ENCODE measurements around the gene ATG4D. TPM values are rescaled to one million over a fixed set of nuclear protein-coding genes. Genes with fewer than 3 reads are reported as not detected.
A peak's percentile ranks its signal among the peaks of the same experiment; 100 is the strongest.

ATG4D gene
- total RNA-seq, 1 donor from 2014 or later: 30.3 TPM

DNA sequence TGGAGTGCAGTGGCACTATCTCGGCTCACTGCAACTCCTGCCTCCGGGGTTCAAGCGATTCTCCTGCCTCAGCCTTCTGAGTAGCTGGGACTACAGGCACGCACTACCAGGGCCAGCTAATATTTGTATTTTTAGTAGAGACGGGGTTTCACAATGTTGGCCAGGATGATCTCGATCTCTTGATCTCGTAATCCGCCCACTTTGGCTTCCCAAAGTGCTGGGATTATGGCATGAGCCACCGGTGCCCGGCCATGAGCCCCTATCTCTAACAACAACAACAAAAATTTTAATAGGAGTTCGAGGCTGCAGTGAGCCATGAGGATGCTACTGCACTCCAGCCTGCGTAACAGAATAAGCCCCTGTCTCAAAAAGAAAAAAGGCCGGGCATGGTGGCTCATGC lies 38.4 kb downstream of the ATG4D start:
- TF ChIP-seq, protein P1, sequence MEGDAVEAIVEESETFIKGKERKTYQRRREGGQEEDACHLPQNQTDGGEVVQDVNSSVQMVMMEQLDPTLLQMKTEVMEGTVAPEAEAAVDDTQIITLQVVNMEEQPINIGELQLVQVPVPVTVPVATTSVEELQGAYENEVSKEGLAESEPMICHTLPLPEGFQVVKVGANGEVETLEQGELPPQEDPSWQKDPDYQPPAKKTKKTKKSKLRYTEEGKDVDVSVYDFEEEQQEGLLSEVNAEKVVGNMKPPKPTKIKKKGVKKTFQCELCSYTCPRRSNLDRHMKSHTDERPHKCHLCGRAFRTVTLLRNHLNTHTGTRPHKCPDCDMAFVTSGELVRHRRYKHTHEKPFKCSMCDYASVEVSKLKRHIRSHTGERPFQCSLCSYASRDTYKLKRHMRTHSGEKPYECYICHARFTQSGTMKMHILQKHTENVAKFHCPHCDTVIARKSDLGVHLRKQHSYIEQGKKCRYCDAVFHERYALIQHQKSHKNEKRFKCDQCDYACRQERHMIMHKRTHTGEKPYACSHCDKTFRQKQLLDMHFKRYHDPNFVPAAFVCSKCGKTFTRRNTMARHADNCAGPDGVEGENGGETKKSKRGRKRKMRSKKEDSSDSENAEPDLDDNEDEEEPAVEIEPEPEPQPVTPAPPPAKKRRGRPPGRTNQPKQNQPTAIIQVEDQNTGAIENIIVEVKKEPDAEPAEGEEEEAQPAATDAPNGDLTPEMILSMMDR (IDR thresholded peaks at IDR 0.05; ENCODE audit: insufficient read depth, low read length, severe bottlenecking): no peak
- FAIRE-seq (no peak), DNase-seq (ENCODE audit: low read depth) (no peak)
- no peaks in the 10 kb centered on the region for H3K27me3 ChIP-seq (ENCODE audit: control insufficient read depth, insufficient read depth, low read length)
- H3K36me3 ChIP-seq (ENCODE audit: control insufficient read depth, insufficient read depth, low read length): peaks cover 32% of the 10 kb centered on the region
- no peak overlapping the region for H3K4me3 ChIP-seq (ENCODE audit: low read depth, low read length)

DNA sequence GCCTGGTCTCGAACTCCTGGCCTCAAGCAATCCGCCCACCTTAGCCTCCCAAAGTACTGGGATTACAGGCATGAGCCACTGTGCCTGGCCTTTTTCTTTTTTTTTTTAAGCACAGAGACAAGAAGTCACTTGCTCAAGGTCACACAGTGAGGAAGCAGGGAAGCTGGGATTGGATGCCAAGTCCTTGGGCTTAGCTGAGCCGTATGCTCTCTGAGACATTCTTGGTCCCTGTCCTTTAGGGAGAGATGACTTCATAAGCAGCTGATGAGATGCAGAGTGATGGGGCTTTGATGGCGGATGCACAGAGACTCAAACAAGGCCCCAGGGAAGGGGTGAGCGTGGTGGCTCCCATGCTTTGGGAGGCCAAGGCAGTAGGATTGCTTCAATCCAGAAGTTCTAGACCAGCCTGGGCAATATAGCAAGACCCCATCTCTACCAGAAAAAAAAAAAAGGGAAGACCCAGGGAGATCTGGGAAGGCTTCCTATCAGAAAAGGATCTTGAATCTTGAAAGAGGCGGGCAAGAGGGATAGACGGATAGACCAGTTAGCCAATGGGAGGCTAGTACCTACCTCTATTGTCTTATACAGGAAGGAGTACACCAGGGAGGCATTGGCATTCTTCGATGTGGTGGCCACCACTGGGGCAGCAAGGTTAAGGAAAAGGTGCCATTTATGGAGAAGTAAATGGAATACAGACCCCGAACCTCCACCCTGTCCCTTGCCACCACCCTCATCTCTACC lies 39.5 kb downstream of the ATG4D start:
- FAIRE-seq (no peak), DNase-seq (ENCODE audit: low read depth) (no peak)
- Histone ChIP-seq H3K27me3 (ENCODE audit: control insufficient read depth, insufficient read depth, low read length) (no peaks in the 10 kb centered on the region), H3K4me3 (ENCODE audit: low read depth, low read length) (no peak overlapping the region), H3K36me3 (ENCODE audit: control insufficient read depth, insufficient read depth, low read length) (peaks cover 30% of the 10 kb centered on the region)
- TF ChIP-seq, protein P1 (IDR thresholded peaks at IDR 0.05; ENCODE audit: insufficient read depth, low read length, severe bottlenecking): no peak

DNA sequence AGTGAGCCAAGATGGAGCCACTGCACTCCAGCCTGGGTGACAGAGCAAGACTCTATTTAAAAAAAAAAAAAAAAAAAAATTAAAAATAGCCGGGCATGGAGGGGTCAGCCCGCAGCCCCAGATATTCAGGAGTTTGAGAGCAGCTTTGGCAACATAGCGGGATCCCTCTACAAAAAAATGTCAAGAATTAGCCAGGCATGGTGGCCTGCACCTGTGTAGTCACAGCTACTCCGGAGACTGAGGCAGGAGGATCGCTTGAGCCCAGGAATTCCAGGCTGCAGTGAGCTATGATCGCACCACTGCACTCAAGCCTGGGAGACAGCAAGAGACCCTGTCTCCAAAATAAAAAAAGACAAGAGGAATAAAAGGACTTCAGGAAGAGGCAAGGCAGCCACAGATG lies 42.7 kb downstream of the ATG4D start:
- no peak for FAIRE-seq
- TF ChIP-seq, protein P1 (IDR thresholded peaks at IDR 0.05; ENCODE audit: insufficient read depth, low read length, severe bottlenecking): no peak

DNA sequence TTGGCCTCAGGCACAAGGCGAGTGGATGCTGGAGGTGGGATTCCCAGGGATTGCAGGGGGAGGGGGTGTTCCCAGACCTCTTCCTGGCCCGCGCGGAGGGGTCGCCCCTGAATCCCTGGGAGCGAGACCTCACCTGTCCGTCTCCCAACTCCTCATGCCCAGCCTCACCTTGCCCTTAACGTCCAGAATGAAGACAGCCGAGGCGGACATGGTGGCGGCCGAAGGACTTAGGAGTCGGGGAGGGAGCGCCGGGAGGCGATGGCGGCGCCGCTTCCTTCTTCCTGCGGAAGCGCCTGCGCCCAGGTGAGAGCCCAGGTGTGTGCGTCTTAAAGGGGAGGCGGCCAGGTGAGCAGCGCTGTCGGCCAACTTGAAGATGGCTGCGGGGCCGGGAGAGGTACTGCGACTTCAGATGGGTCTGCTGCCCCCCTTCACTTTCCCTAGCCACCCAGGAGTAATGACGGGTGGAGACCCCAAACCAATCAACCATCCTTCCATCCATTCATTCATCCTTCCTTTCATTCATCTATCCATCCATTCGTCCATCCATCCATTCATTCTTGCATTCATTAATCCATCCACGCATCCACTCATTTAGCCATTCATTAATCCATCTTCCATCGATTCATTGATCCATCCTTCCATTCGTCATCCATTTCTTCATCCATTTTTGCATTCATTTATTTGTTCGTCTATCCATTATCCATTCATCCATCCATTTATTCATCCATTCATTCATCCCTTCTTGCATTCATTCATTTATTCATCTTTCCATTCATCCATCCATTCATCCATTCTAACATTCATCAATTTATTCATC lies 43.5 kb downstream of the ATG4D start, which contains the start of gene AP1M2:
Gene AP1M2, minus strand, starts transcription at position 291 of the 817 bp plus-strand sequence. Its CDS starts 81 bp downstream, at position 210.
- FAIRE-seq (no peak), DNase-seq (ENCODE audit: low read depth) (peak; percentile 60)
- peaks cover 8% of the 10 kb centered on the region for H3K36me3 ChIP-seq (ENCODE audit: control insufficient read depth, insufficient read depth, low read length)
- H3K4me3 ChIP-seq (ENCODE audit: low read depth, low read length): peak within 1 kb of the TSS; percentile 96
- TF ChIP-seq, protein P1 (IDR thresholded peaks at IDR 0.05; ENCODE audit: insufficient read depth, low read length, severe bottlenecking): no peak
- no peaks in the 10 kb centered on the region for H3K27me3 ChIP-seq (ENCODE audit: control insufficient read depth, insufficient read depth, low read length)

More for the DNA sequence above, 42.7 kb downstream of the ATG4D start:
- Histone ChIP-seq H3K27me3 (ENCODE audit: control insufficient read depth, insufficient read depth, low read length) (no peaks in the 10 kb centered on the region), H3K4me3 (ENCODE audit: low read depth, low read length) (peak overlapping the region; percentile 96), H3K36me3 (ENCODE audit: control insufficient read depth, insufficient read depth, low read length) (peaks cover 11% of the 10 kb centered on the region)
- no peak for DNase-seq (ENCODE audit: low read depth)

DNA sequence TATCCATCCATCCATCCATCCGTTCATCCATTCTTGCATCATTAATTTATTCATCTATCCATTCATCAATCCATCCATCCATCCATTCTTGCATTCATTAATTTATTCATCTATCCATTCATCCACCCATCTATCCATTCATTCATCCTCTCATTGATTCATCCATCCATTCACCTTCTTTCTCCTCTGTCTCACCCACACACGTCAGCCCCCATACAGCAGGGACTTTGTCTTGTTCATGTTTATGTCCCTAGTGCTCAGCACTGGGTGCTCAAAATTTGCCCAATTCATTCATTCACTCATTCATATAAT lies 44.1 kb downstream of the ATG4D start:
- TF ChIP-seq, protein P1 (IDR thresholded peaks at IDR 0.05; ENCODE audit: insufficient read depth, low read length, severe bottlenecking): no peak
- FAIRE-seq (no peak), DNase-seq (ENCODE audit: low read depth) (no peak)

More for the DNA sequence above, 44.1 kb downstream of the ATG4D start:
- Histone ChIP-seq H3K4me3 (ENCODE audit: low read depth, low read length) (no peak overlapping the region), H3K27me3 (ENCODE audit: control insufficient read depth, insufficient read depth, low read length) (no peaks in the 10 kb centered on the region), H3K36me3 (ENCODE audit: control insufficient read depth, insufficient read depth, low read length) (peaks cover 8% of the 10 kb centered on the region)
